Upper lobe of right lung (tissue), 1 donor: ENCODE measurements around the gene SPEN. TPM values are rescaled to one million over a fixed set of nuclear protein-coding genes. Genes with fewer than 3 reads are reported as not detected.

Experiments
- ATAC-seq: fragments of 200-7000 bp; cut with Tn5 transposase; one replicate; pipeline ENCODE4 v1.9.1; 2020; ENCODE audit warnings: mild to moderate bottlenecking, moderate library complexity
- DNase-seq: peaks from one replicate; pipeline ENCODE4 v3.0.0-alpha.2; 2020
- H3K27ac ChIP-seq: fragments of 200-600 bp; one replicate; pipeline ENCODE4 v1.8.0; 2022
- H3K27me3 ChIP-seq: fragments of 200-600 bp; one replicate; pipeline ENCODE4 v1.8.0; 2022; ENCODE audit warnings: mild to moderate bottlenecking
- H3K36me3 ChIP-seq: fragments of 200-600 bp; one replicate; pipeline ENCODE4 v1.8.0; 2022
- H3K4me1 ChIP-seq: fragments of 200-600 bp; one replicate; pipeline ENCODE4 v1.8.0; 2022
- H3K4me3 ChIP-seq: fragments of 200-600 bp; one replicate; pipeline ENCODE4 v1.8.0; 2022; ENCODE audit warnings: mild to moderate bottlenecking
- H3K9me3 ChIP-seq: fragments of 200-600 bp; one replicate; pipeline ENCODE4 v1.8.0; 2022
- CTCF ChIP-seq: fragments of 200-600 bp; IDR thresholded peaks from one replicate; pipeline ENCODE4 v1.8.0; 2022; ENCODE audit warnings: antibody characterized with exemption
- intact Hi-C: fragments of 100-400 bp; cut with DNase I; formaldehyde crosslinking; loops from one replicate; pipeline ENCODE4 v1.11.0; 2022
- total RNA-seq: library from RNA; stranded (reverse); fragmentation: NEBNext Ultra II Directional; extraction: Animal tissue kit (Norgen Biotek cat#: 25700); gene quantifications from one replicate; pipeline ENCODE4 v1.2.1, GENCODE V29; 2021
- donor health status: DM: no; HTN: yes; CAD: no; lungs with severe emphysema.

SPEN gene
- total RNA-seq, 1 donor from 2014 or later, result 53.1 TPM

- ATAC-seq (no peak), DNase-seq (no peak)
- Histone ChIP-seq H3K4me3 (no peak overlapping the region), H3K27me3 (no peaks in the 10 kb centered on the region), H3K4me1 (peaks cover 39% of the 10 kb centered on the region), H3K27ac (no peak overlapping the region), H3K36me3 (peaks cover 31% of the 10 kb centered on the region), H3K9me3 (no peaks in the 10 kb centered on the region)
- intact Hi-C loops, result no loop called here
- no peak for TF ChIP-seq CTCF
Observed at GRCh38 chr1:15968172-15968571, 120.7 kb downstream of the SPEN start.

- no peak for DNase-seq
- H3K9me3 ChIP-seq, result no peaks in the 10 kb centered on the region
- H3K27ac ChIP-seq, result no peak overlapping the region
- H3K27me3 ChIP-seq, result no peaks in the 10 kb centered on the region
- peaks cover 30% of the 10 kb centered on the region for H3K4me1 ChIP-seq
- no peak overlapping the region for H3K4me3 ChIP-seq
- TF ChIP-seq CTCF, result no peak
- no peak for ATAC-seq
- H3K36me3 ChIP-seq, result peaks cover 31% of the 10 kb centered on the region
- intact Hi-C loops, result no loop called here
Observed at GRCh38 chr1:15969321-15969880, 121.9 kb downstream of the SPEN start.

- no peak overlapping the region for H3K4me3 ChIP-seq
- intact Hi-C loops, result no loop called here
- H3K9me3 ChIP-seq, result no peaks in the 10 kb centered on the region
- peaks cover 24% of the 10 kb centered on the region for H3K4me1 ChIP-seq
- ATAC-seq (no peak), DNase-seq (no peak)
- no peak overlapping the region for H3K27ac ChIP-seq
- H3K27me3 ChIP-seq, result no peaks in the 10 kb centered on the region
- peaks cover 31% of the 10 kb centered on the region for H3K36me3 ChIP-seq
- no peak for TF ChIP-seq CTCF
Observed at GRCh38 chr1:15970911-15971310, 123.4 kb downstream of the SPEN start.

- Histone ChIP-seq H3K4me3 (no peak overlapping the region), H3K36me3 (peaks cover 31% of the 10 kb centered on the region), H3K27ac (no peak overlapping the region), H3K4me1 (peaks cover 14% of the 10 kb centered on the region), H3K27me3 (no peaks in the 10 kb centered on the region), H3K9me3 (no peaks in the 10 kb centered on the region)
- no peak for ATAC-seq
- intact Hi-C loops, result no loop called here
- no peak for DNase-seq
- no peak for TF ChIP-seq CTCF
Observed at GRCh38 chr1:15972409-15972808, 124.9 kb downstream of the SPEN start.

- intact Hi-C loops, result no loop called here
- ATAC-seq (no peak), DNase-seq (no peak)
- H3K27me3 ChIP-seq, result no peaks in the 10 kb centered on the region
- no peaks in the 10 kb centered on the region for H3K9me3 ChIP-seq
- H3K4me1 ChIP-seq, result peaks cover 14% of the 10 kb centered on the region
- peaks cover 29% of the 10 kb centered on the region for H3K36me3 ChIP-seq
- no peak overlapping the region for H3K4me3 ChIP-seq
- no peak for TF ChIP-seq CTCF
- H3K27ac ChIP-seq, result no peak overlapping the region
Observed at GRCh38 chr1:15973772-15974171, 126.3 kb downstream of the SPEN start.

- Histone ChIP-seq H3K4me3 (peak overlapping the region; percentile 78), H3K9me3 (no peaks in the 10 kb centered on the region), H3K27me3 (no peaks in the 10 kb centered on the region), H3K4me1 (peaks cover 14% of the 10 kb centered on the region), H3K36me3 (peaks cover 19% of the 10 kb centered on the region), H3K27ac (peak overlapping the region; percentile 76)
- intact Hi-C loops, result no loop called here
- ATAC-seq (no peak), DNase-seq (no peak)
- no peak for TF ChIP-seq CTCF
Observed at GRCh38 chr1:15974855-15975254, 127.3 kb downstream of the SPEN start.
